Activated CD4-positive, alpha-beta T cell treated with anti-CD3 and anti-CD28 coated beads for 36 hours (primary cell): ENCODE measurements around the gene EIF3J. TPM values are rescaled to one million over a fixed set of nuclear protein-coding genes. Genes with fewer than 3 reads are reported as not detected.

Experiments used
- total RNA-seq, 2 experiments: library from RNA; stranded (reverse); gene quantifications; one replicate each; pipeline ENCODE4 v1.2.3, GENCODE V29; 2021

The EIF3J gene
- total RNA-seq, 2 experiments from 2014 or later = 106 to 143 TPM

Other genes with a start within 250 kb of the EIF3J start
- gene GOLM2, start 248.4 kb upstream of the EIF3J start, total RNA-seq = 10 to 100 TPM; 27.9 to 36.0 TPM
- 100 to 1,000 TPM in 1 of 2 experiments, 10 to 100 TPM in 1; 80.7 to 107 TPM for gene CTDSPL2, start 109.5 kb upstream of the EIF3J start, total RNA-seq
- gene SPG11, start 126.5 kb downstream of the EIF3J start, total RNA-seq = 10 to 100 TPM; 76.2 to 88.7 TPM
- 10 to 100 TPM; 11.2 to 14.1 TPM for gene PATL2, start 174.2 kb downstream of the EIF3J start, total RNA-seq
- gene B2M, start 174.4 kb downstream of the EIF3J start, total RNA-seq = 1,000 to 10,000 TPM; 5,181 to 7,416 TPM
- 10 to 100 TPM; 65.8 to 67.9 TPM for gene TRIM69, start 199.4 kb downstream of the EIF3J start, total RNA-seq